Fibroblast of pulmonary artery (primary cell): ENCODE measurements around the gene ARHGAP27.

Source experiments
- DNase-seq: peaks from one replicate; pipeline ENCODE4 v3.0.0-alpha.2; 2010; ENCODE audit warnings: low read depth
- H3K4me3 ChIP-seq: replicated peaks from 2 replicates; pipeline ENCODE4 v1.5.1; 2011; ENCODE audit warnings: low read depth, mild to moderate bottlenecking, control low read depth, low read length, moderate library complexity
- CTCF ChIP-seq: IDR thresholded peaks from 2 replicates; pipeline ENCODE4 v1.5.1; 2011; ENCODE audit warnings: mild to moderate bottlenecking, control low read depth, low read length, inconsistent platforms; ENCODE audit errors: missing control alignments

ARHGAP27 gene

GRCh38 chr17:45391918-45392317, 40.8 kb downstream of the ARHGAP27 start:
- DNase-seq, result no peak
- H3K4me3 ChIP-seq, result no peak overlapping the region
- TF ChIP-seq CTCF, result no peak

GRCh38 chr17:45391291-45391690, 41.4 kb downstream of the ARHGAP27 start:
- H3K4me3 ChIP-seq, result no peak overlapping the region
- no peak for TF ChIP-seq CTCF
- no peak for DNase-seq

GRCh38 chr17:45389354-45389753, 43.3 kb downstream of the ARHGAP27 start:
- H3K4me3 ChIP-seq, result no peak overlapping the region
- DNase-seq, result no peak
- TF ChIP-seq CTCF, result no peak

GRCh38 chr17:45388604-45389325, 43.9 kb downstream of the ARHGAP27 start:
- no peak for TF ChIP-seq CTCF
- DNase-seq, result no peak
- no peak overlapping the region for H3K4me3 ChIP-seq

GRCh38 chr17:45387739-45388138, 44.9 kb downstream of the ARHGAP27 start:
- TF ChIP-seq CTCF, result no peak
- no peak overlapping the region for H3K4me3 ChIP-seq
- DNase-seq, result no peak

- DNase-seq, result no peak
- TF ChIP-seq CTCF, result no peak
- no peak overlapping the region for H3K4me3 ChIP-seq
Observed at GRCh38 chr17:45386178-45386577, 46.5 kb downstream of the ARHGAP27 start.
